Endothelial cell of umbilical vein (primary cell): Measurements from ENCODE around the gene CLCNKA. TPM values are rescaled to one million over a fixed set of nuclear protein-coding genes. Genes with fewer than 3 reads are reported as not detected.

Source experiments
- BruUV-seq: library from RNA; stranded (reverse); fragments of 400-500 nt; replicated peaks from 2 replicates; lab custom pipeline; 2021; lab: Mats Ljungman, UMichigan
- CTCF ChIA-PET: fragments of 300-600, 350-600 bp; sonication (Branson Sonifier 250); formaldehyde crosslinking; loops from one replicate; lab custom pipeline; 2021; ENCODE audit warnings: antibody characterized with exemption, inconsistent platforms; lab: Charles Lee
- POLR2A ChIA-PET: fragments of 300-600, 350-600 bp; sonication (Branson Sonifier 250); formaldehyde crosslinking; loops from one replicate; lab custom pipeline; 2021; ENCODE audit warnings: antibody characterized with exemption, inconsistent platforms; lab: Charles Lee
- DNase-seq: peaks from one replicate; pipeline ENCODE4 v3.0.0-alpha.2; 2011; ENCODE audit warnings: low read depth, low spot score
- FAIRE-seq: peaks from 2 replicates; lab custom pipeline; 2011; peaks lifted over from hg19 to GRCh38; lab: Jason Lieb, UNC
- H2AFZ ChIP-seq: 2 replicates; pipeline ENCODE4 v1.6.0; 2012; ENCODE audit warnings: low read depth, low read length, control low read depth, inconsistent platforms
- H3K27ac ChIP-seq: 2 replicates; pipeline ENCODE4 v1.5.1; 2011; ENCODE audit warnings: low read depth, mild to moderate bottlenecking, control low read depth, low read length, moderate library complexity; ENCODE audit not compliant: insufficient read depth
- H3K27me3 ChIP-seq, 2 experiments: 2 replicates each; pipeline versions ENCODE4 v1.6.0 to v1.6.1; 2011; ENCODE audit warnings: low read length in 2 of 2, mixed read lengths in 1 of 2; ENCODE audit not compliant: control insufficient read depth in 2 of 2, insufficient read depth in 2 of 2
- H3K36me3 ChIP-seq, 2 experiments: 2 replicates in 1 of 2; 3 replicates in 1 of 2; pipeline ENCODE4 v1.5.1; 2011; ENCODE audit warnings: low read length in 2 of 2, mild to moderate bottlenecking in 1 of 2, moderate library complexity in 1 of 2; ENCODE audit not compliant: control insufficient read depth in 2 of 2, insufficient read depth in 2 of 2; ENCODE audit errors: extremely low read depth in 1 of 2
- H3K4me1 ChIP-seq: 3 replicates; pipeline ENCODE4 v1.5.1; 2011; ENCODE audit warnings: mild to moderate bottlenecking, low read length; ENCODE audit not compliant: control insufficient read depth, insufficient read depth; ENCODE audit errors: extremely low read depth
- H3K4me2 ChIP-seq: 2 replicates; pipeline ENCODE4 v1.6.1; 2011; ENCODE audit warnings: low read length, control low read depth, mixed read lengths; ENCODE audit not compliant: insufficient read depth
- H3K4me3 ChIP-seq, 3 experiments: fragments of 200-600 bp in 1 of 3; sonication (generic), shearing (Covaris generic) in 1 of 3; replicated peaks in 1 of 3; 2 replicates each; pipeline ENCODE4 v1.5.1; 2011 to 2016; ENCODE audit warnings: control low read depth in 3 of 3, low read length in 3 of 3, mild to moderate bottlenecking in 2 of 3, inconsistent platforms in 1 of 3, low read depth in 1 of 3, moderate library complexity in 1 of 3; ENCODE audit not compliant: insufficient read depth in 1 of 3
- H3K79me2 ChIP-seq: 2 replicates; pipeline ENCODE4 v1.6.0; 2012; ENCODE audit warnings: low read length, inconsistent platforms; ENCODE audit not compliant: control insufficient read depth, insufficient read depth
- H3K9ac ChIP-seq: replicated peaks from 2 replicates; pipeline ENCODE3; 2011; ENCODE audit warnings: low read length, control low read depth; ENCODE audit not compliant: insufficient read depth; ENCODE audit errors: extremely low read depth
- H3K9me1 ChIP-seq: replicated peaks from 3 replicates; pipeline ENCODE4 v1.6.0; 2011; ENCODE audit warnings: mild to moderate bottlenecking, low read length; ENCODE audit not compliant: control insufficient read depth, insufficient read depth; ENCODE audit errors: extremely low read depth
- H3K9me3 ChIP-seq: replicated peaks from 2 replicates; pipeline ENCODE4 v1.5.1; 2012; ENCODE audit warnings: low read length, inconsistent platforms; ENCODE audit not compliant: control insufficient read depth, insufficient read depth
- H4K20me1 ChIP-seq: replicated peaks from 2 replicates; pipeline ENCODE3; 2011; ENCODE audit warnings: mild to moderate bottlenecking, low read length; ENCODE audit not compliant: control insufficient read depth, insufficient read depth; ENCODE audit errors: extremely low read depth
- CTCF ChIP-seq, 2 donors: IDR thresholded peaks; 1 replicate in 1 of 2; 2 replicates in 1 of 2; pipeline ENCODE4 v1.5.1; 2011; ENCODE audit warnings: low read length in 2 of 2, mild to moderate bottlenecking in 2 of 2, moderate library complexity in 2 of 2, control low read depth in 1 of 2, inconsistent platforms in 1 of 2, low read depth in 1 of 2; ENCODE audit not compliant: insufficient read depth in 1 of 2; ENCODE audit errors: extremely low read depth in 1 of 2
- EZH2 ChIP-seq: IDR thresholded peaks from 2 replicates; pipeline ENCODE4 v1.6.1; 2012; ENCODE audit warnings: borderline replicate concordance, low read depth, mild to moderate bottlenecking, moderate library complexity, low read length, inconsistent platforms; ENCODE audit not compliant: severe bottlenecking
- FOS ChIP-seq: IDR thresholded peaks from 2 replicates; pipeline ENCODE4 v1.6.1; 2011; ENCODE audit warnings: mild to moderate bottlenecking, low read length, moderate library complexity, borderline replicate concordance; ENCODE audit not compliant: insufficient read depth
- GATA2 ChIP-seq: IDR thresholded peaks from 2 replicates; pipeline ENCODE4 v1.7.0; 2011; ENCODE audit warnings: low read depth, mild to moderate bottlenecking, moderate library complexity, mixed read lengths, low read length; ENCODE audit not compliant: insufficient read length, insufficient read depth
- JUN ChIP-seq: IDR thresholded peaks from 2 replicates; pipeline ENCODE4 v1.6.1; 2011; ENCODE audit warnings: borderline replicate concordance, low read depth; ENCODE audit not compliant: insufficient read length, insufficient read depth
- MAX ChIP-seq: IDR thresholded peaks from 2 replicates; pipeline ENCODE4 v1.6.1; 2011; ENCODE audit not compliant: insufficient read depth, insufficient read length
- MYC ChIP-seq: IDR thresholded peaks from one replicate; pipeline ENCODE4 v1.6.1; 2011; ENCODE audit warnings: mild to moderate bottlenecking, low read depth, low read length
- POLR2A ChIP-seq: IDR thresholded peaks from 2 replicates; pipeline ENCODE4 v1.6.1; 2012; ENCODE audit warnings: low read depth, mild to moderate bottlenecking, control low read depth, low read length
- POLR2AphosphoS5 ChIP-seq: IDR thresholded peaks from 2 replicates; pipeline ENCODE4 v1.6.1; 2012; ENCODE audit warnings: low read depth, mild to moderate bottlenecking, control low read depth, low read length, moderate library complexity; ENCODE audit not compliant: insufficient read depth
- dilution Hi-C: fragments of 300-500 bp; cut with MboI; formaldehyde crosslinking; loops from one replicate; pipeline ENCODE4 v1.15.0; 2019; ENCODE audit warnings: low sequenced_read_pairs; ENCODE audit not compliant: extremely low pct_ligation_motif_present
- intact Hi-C: fragments of 100-400 bp; cut with micrococcal nuclease; formaldehyde crosslinking; loops from one replicate; pipeline ENCODE4 v1.10.0; 2022
- polyA plus RNA-seq, 4 experiments: library from polyadenylated mRNA; depleted of rRNA in 3 of 4; stranded (reverse) in 3 of 4; unstranded in 1 of 4; fragments of >200 nt; gene quantifications; 2 replicates each; pipeline versions ENCODE4 v1.2.1 to v1.2.3, GENCODE V29; 2011 to 2012; ENCODE audit warnings: missing spikeins in 1 of 4
- total RNA-seq: library from RNA; stranded (reverse); gene quantifications from 2 replicates; pipeline ENCODE4 v1.2.3, GENCODE V29; 2021

CLCNKA gene
- total and polyA plus RNA-seq, 2 donors (not counting 3 experiments of a cell fraction or from before 2014, with no cell fraction given), result not detected

GRCh38 chr1:16041200-16041599 lies 19.4 kb downstream of the CLCNKA start:
- no TSS peak for BruUV-seq
- dilution Hi-C loops, result no loop called here
- intact Hi-C loops, result no loop called here
- no peak overlapping the region for H2AFZ ChIP-seq
- no peaks in the 10 kb centered on the region for H3K9me1 ChIP-seq
- H3K4me1 ChIP-seq, result no peaks in the 10 kb centered on the region
- H3K9me3 ChIP-seq, result no peaks in the 10 kb centered on the region
- DNase-seq (no peak), FAIRE-seq (no peak)
- TF ChIP-seq POLR2AphosphoS5 (no peak), JUN (no peak), MAX (no peak), FOS (no peak), CTCF (IDR thresholded peaks at IDR 0.05; ENCODE audit: extremely low read depth in 1 of 2, insufficient read depth in 1 of 2, low read depth in 1 of 2, low read length in 2 of 2) (no peak), GATA2 (no peak), EZH2 (no peak), MYC (no peak), POLR2A (no peak)
- H3K79me2 ChIP-seq, result no peaks in the 10 kb centered on the region
- no peak overlapping the region for H3K4me2 ChIP-seq
- CTCF ChIA-PET, result no interaction called here
- H3K4me3 ChIP-seq, result no peak overlapping the region
- no peaks in the 10 kb centered on the region for H3K27me3 ChIP-seq
- no peak overlapping the region for H3K9ac ChIP-seq
- no peak overlapping the region for H3K27ac ChIP-seq
- no peaks in the 10 kb centered on the region for H4K20me1 ChIP-seq
- POLR2A ChIA-PET, result interaction anchor here (0.6 kb wide), 1 partner anchor 207 kb away, joined by 3 read pairs; no protein-coding TSS in a partner anchor
- no peaks in the 10 kb centered on the region for H3K36me3 ChIP-seq
